Measurements from ENCODE around the gene ATG9A. TPM values are rescaled to one million over a fixed set of nuclear protein-coding genes. Genes with fewer than 3 reads are reported as not detected.
A peak's percentile ranks its signal among the peaks of the same experiment; 100 is the strongest.

ATG9A gene
- polyA plus RNA-seq, 3 donors: 24.7 to 55.2 (median 26.3) TPM

GRCh38 chr2:219220652-219221402 is 8.6 kb downstream of the ATG9A start:
- Histone ChIP-seq H3K79me2 (ENCODE audit: insufficient read depth, low read length) (no peaks in the 10 kb centered on the region), H4K20me1 (ENCODE audit: insufficient read depth, low read length) (peaks cover 72% of the 10 kb centered on the region), H3K9ac (ENCODE audit: insufficient read depth, low read length, poor library complexity, severe bottlenecking) (no peak overlapping the region), H2AFZ (ENCODE audit: insufficient read depth, low read depth, low read length, poor library complexity, severe bottlenecking) (no peak overlapping the region), H3K27me3 (ENCODE audit: control insufficient read depth in 2 of 2, insufficient read depth in 2 of 2, low read length in 2 of 2) (peaks cover 0 to 59% of the 10 kb centered on the region in 2 donors), H3K36me3 (replicated peaks in 1 of 2; ENCODE audit: control insufficient read depth in 1 of 2, insufficient read depth in 2 of 2, low read length in 2 of 2) (peaks cover 53 to 58% of the 10 kb centered on the region in 2 donors), H3K4me2 (replicated peaks; ENCODE audit: extremely low read depth, low read length, poor library complexity, severe bottlenecking) (no peak overlapping the region), H3K4me3 (replicated peaks in 1 of 3; ENCODE audit: low read depth in 2 of 3, low read length in 3 of 3) (no peak overlapping the region), H3K27ac (ENCODE audit: low read depth in 1 of 2, low read length in 2 of 2) (no peak overlapping the region), H3K4me1 (ENCODE audit: control insufficient read depth in 1 of 2, insufficient read depth in 2 of 2, low read length in 2 of 2) (peaks cover 45 to 53% of the 10 kb centered on the region in 2 donors), H3K9me3 (replicated peaks in 1 of 2; ENCODE audit: control insufficient read depth in 1 of 2, insufficient read depth in 1 of 2, low read length in 2 of 2) (peaks cover 0 to 5% of the 10 kb centered on the region in 2 donors)
- H3K9me3 Mint-ChIP-seq: peaks cover 0 to 25% (median 11%) of the 10 kb centered on the region in 7 donors
- peaks cover 45 to 70% (median 47%) of the 10 kb centered on the region in 3 donors for H3K27me3 Mint-ChIP-seq (ENCODE audit: low read depth in 3 of 3)
- TF ChIP-seq CTCF (IDR thresholded peaks at IDR 0.05): no peak
- H3K4me3 Mint-ChIP-seq: peak overlapping the region in 1 of 2 donors; percentile 83
- WGBS (ENCODE audit: insufficient coverage): 90% methylated on average over 6 of the region's 19 CpGs
- intact Hi-C loops (cut with micrococcal nuclease): no loop called here
- peaks cover 68 to 69% of the 10 kb centered on the region in 2 donors for H3K36me3 Mint-ChIP-seq
- no peak for DNase-seq
- peak overlapping the region in 1 of 7 donors; percentile 20 for H3K27ac Mint-ChIP-seq
- H3K4me1 Mint-ChIP-seq: peaks cover 47% of the 10 kb centered on the region

- DNase-seq: no peak
- Mint-ChIP-seq H3K9me3 (peaks cover 0 to 24% (median 11%) of the 10 kb centered on the region in 7 donors), H3K27ac (no peak overlapping the region), H3K4me1 (peaks cover 39% of the 10 kb centered on the region), H3K27me3 (ENCODE audit: low read depth in 3 of 3) (peaks cover 47 to 71% (median 49%) of the 10 kb centered on the region in 3 donors), H3K36me3 (peaks cover 62 to 64% of the 10 kb centered on the region in 2 donors), H3K4me3 (peak overlapping the region in 1 of 2 donors; percentile 83)
- Histone ChIP-seq H3K79me2 (ENCODE audit: insufficient read depth, low read length) (no peaks in the 10 kb centered on the region), H2AFZ (ENCODE audit: insufficient read depth, low read depth, low read length, poor library complexity, severe bottlenecking) (no peak overlapping the region), H3K36me3 (replicated peaks in 1 of 2; ENCODE audit: control insufficient read depth in 1 of 2, insufficient read depth in 2 of 2, low read length in 2 of 2) (peaks cover 51 to 56% of the 10 kb centered on the region in 2 donors), H3K9ac (ENCODE audit: insufficient read depth, low read length, poor library complexity, severe bottlenecking) (no peak overlapping the region), H3K27me3 (ENCODE audit: control insufficient read depth in 2 of 2, insufficient read depth in 2 of 2, low read length in 2 of 2) (peaks cover 0 to 59% of the 10 kb centered on the region in 2 donors), H3K27ac (ENCODE audit: low read depth in 1 of 2, low read length in 2 of 2) (no peak overlapping the region), H3K9me3 (replicated peaks in 1 of 2; ENCODE audit: control insufficient read depth in 1 of 2, insufficient read depth in 1 of 2, low read length in 2 of 2) (peaks cover 0 to 5% of the 10 kb centered on the region in 2 donors), H3K4me3 (replicated peaks in 1 of 3; ENCODE audit: low read depth in 2 of 3, low read length in 3 of 3) (no peak overlapping the region), H4K20me1 (ENCODE audit: insufficient read depth, low read length) (peaks cover 64% of the 10 kb centered on the region), H3K4me2 (replicated peaks; ENCODE audit: extremely low read depth, low read length, poor library complexity, severe bottlenecking) (no peak overlapping the region), H3K4me1 (ENCODE audit: control insufficient read depth in 1 of 2, insufficient read depth in 2 of 2, low read length in 2 of 2) (peaks cover 36 to 44% of the 10 kb centered on the region in 2 donors)
- TF ChIP-seq CTCF (IDR thresholded peaks at IDR 0.05): no peak
- intact Hi-C loops (cut with micrococcal nuclease): loop anchor here (5.0 kb wide), 2 partner anchors 32 to 43 kb away; partner anchors contain the start of genes TUBA4A (in 2 of the 2), TUBA4B (in 2 of the 2), CNPPD1 (in 1 of the 2) and RETREG2 (in 1 of the 2)
- 100% methylated on average over 10 of the region's 18 CpGs for WGBS (ENCODE audit: insufficient coverage)
These were observed 9.5 kb downstream of the ATG9A start for GRCh38 chr2:219219784-219220532.
